KOPT-K1 (cell line): Measurements from ENCODE around the gene UXS1.

Experiments
- H3K27ac ChIP-seq: fragments of 200-600 bp; sonication (generic); 2 replicates; pipeline ENCODE4 v1.5.1; 2016; ENCODE audit warnings: antibody characterized with exemption, mild to moderate bottlenecking, low read depth, low read length; ENCODE audit not compliant: poor library complexity, severe bottlenecking
- H3K36me3 ChIP-seq: fragments of 200-600 bp; sonication (generic); 2 replicates; pipeline ENCODE4 v1.5.1; 2017; ENCODE audit warnings: antibody characterized with exemption, mild to moderate bottlenecking, low read length, moderate library complexity; ENCODE audit not compliant: insufficient read depth
- H3K9me3 ChIP-seq: fragments of 200-600 bp; sonication (generic); 2 replicates; pipeline ENCODE4 v1.5.1; 2017; ENCODE audit warnings: antibody characterized with exemption, low read length, mild to moderate bottlenecking; ENCODE audit not compliant: insufficient read depth, poor library complexity, severe bottlenecking

Gene UXS1

DNA sequence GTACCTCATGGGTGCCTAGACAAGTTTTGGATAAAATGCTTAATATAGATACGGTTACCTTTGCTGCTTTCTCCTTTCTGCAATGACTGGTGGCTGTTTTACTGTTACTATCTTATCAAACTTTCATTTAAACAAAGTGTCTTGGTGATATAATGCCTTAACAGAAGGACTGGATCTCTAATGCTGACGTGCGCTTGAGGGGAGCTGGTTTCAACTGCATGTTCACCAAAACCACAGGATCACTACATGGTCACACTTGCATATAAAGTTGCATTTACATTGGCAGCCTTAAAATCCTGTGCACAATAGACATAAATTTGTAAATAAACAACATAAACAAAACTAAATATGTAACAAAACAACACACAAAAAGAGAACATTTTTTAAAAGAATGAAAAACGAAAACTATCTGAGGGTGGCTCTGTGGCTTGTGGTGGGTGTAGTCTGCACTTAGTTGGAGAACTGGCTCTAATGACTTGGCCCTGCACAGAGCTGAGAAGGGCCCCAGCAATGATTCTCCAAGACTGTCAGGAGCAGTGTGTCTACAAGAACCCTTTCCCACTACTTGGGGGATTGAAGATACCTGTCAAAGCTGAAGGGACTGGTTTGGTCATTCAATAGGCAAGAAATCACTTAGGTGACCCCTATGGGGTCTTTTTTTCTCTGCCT is 135.5 kb downstream of the UXS1 start:
- Histone ChIP-seq H3K27ac (peak overlapping the region; percentile 96), H3K9me3 (no peaks in the 10 kb centered on the region), H3K36me3 (no peaks in the 10 kb centered on the region)

DNA sequence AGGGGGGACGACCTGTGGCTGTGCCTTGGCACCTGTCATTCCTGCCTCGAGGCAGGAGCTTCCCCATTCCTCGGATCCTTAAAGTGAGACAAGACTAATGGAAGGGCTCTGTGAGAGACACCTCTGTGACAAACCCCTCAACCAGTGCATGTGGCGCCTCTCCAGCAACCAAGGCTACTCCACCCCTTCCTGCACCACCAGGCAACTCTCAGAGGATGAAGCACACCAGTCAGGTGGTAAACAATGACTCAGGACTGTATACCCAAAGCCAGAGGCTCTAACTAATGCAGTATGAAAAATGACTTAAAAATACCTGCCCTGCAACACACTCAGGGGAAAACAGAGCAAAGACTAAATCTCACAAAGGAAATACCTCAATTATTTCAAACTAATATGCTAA is 136.9 kb downstream of the UXS1 start:
- Histone ChIP-seq H3K27ac (peak overlapping the region; percentile 96), H3K36me3 (no peaks in the 10 kb centered on the region), H3K9me3 (no peaks in the 10 kb centered on the region)

DNA sequence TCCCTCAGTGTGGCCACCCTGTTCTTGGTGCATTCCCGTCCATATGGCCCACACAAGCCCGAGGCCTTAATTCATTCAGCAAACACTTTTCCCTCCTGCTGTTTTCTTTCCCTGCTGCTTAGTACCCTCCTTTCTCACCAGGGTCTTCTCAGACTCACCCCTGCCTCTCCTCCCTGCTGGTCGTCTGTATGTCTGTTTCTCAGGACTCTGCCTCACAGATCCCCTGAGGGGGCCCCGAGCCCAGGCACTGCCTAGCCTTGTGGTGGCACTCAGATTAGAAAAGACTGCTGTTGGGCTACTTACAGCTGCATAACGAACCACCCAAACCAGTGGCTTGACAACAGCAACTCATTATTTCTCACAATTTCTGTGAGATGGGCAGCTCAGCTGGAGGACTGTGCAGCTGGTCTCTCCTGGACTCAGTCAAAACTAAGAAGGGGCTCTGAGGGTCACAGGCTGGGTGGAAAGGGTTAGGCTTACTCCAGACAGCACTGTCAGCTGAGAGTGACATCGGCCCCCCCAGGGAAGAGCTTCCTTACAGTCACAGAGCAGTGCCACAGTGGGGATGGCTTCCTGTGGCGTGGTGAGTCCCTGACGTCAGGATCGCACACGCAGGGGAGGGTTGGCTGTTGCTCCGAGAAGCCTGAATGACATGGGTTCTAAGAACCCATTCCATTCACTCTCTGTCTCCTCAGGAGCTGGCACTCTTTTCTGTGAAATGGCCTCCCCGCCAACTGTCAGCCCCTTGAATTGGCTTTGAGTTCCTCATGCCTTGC is 139.0 kb downstream of the UXS1 start:
- H3K36me3 ChIP-seq = no peaks in the 10 kb centered on the region
- no peaks in the 10 kb centered on the region for H3K9me3 ChIP-seq
- H3K27ac ChIP-seq = peak overlapping the region; percentile 96

DNA sequence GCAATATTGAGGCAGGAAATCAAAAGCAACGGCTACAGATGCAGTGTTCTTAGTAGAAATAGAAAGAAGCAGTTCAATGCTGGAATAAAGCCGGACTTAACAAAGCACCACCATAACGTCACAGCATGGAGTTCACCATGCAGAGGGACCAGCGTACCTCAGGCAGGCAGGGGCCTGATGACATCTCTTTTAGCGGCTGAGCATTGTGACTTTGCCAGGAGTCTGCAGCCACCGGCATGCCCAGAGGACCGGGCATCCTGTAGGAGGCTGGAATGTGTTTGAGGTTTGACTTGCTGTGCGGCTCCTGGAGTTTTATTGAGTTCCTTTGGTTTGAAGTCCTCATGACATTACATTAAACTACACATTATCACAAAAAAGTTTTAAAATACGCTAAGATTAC is 139.8 kb downstream of the UXS1 start:
- Histone ChIP-seq H3K27ac (peak overlapping the region; percentile 96), H3K9me3 (no peaks in the 10 kb centered on the region), H3K36me3 (no peaks in the 10 kb centered on the region)

DNA sequence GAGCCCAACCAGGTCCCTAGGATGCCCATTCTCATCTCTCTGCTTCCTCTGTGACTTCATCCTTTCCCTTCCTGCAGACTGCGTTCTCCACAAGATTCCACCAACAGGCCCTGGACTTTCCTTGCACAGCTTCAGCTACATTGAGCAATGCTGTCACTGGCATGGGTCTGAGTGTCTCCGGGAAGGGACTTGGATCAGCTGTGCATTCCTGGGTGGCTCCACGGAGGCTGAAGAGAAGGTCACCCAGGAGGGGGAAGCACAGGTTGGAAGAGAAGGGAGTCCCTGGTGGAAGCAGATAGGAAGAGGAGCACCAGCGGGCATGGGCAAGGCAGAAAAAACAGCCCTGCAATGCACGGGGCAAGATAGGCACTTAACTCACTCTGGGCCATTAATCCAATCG is 140.5 kb downstream of the UXS1 start:
- no peaks in the 10 kb centered on the region for H3K36me3 ChIP-seq
- no peaks in the 10 kb centered on the region for H3K9me3 ChIP-seq
- H3K27ac ChIP-seq = peak overlapping the region; percentile 96

DNA sequence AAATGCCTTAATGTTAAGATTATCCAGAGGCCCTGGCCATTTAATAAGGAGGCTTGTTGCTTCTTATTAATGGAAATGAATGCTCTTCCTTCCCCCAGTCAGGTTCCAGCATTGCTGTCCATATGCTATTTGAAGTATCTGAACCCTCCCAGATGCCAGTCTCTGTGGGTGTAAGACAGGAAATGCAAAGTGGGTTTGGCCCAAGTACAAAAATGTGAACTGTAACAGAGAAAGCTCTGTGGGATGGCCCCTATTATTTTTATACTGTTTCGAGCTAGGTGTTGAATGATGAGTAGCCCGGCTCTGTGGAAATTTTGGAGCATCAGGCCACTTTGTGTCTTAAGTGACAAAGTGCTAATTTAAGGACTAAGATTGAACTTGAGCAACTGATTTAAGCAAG is 141.0 kb downstream of the UXS1 start:
- Histone ChIP-seq H3K36me3 (no peaks in the 10 kb centered on the region), H3K27ac (peak overlapping the region; percentile 96), H3K9me3 (no peaks in the 10 kb centered on the region)

DNA sequence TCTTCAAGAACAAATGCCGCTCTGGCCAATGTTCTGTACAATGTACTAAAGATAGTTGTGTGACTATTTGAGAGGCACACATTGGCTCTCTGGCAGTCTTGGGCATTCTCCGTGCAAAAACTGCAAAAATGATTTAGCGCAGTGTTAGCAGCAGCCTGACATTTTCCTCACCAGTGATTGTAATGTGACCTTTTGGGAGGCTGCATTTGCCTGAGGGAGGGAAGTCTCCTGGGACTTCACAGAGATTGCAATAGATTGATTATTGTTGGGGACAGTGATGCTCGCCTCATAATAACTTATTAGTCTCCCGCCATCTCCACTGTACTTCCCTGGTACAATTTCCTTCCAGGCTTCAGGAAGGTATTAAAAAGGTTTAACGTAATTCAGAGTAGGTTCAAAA is 149.2 kb downstream of the UXS1 start:
- Histone ChIP-seq H3K27ac (no peak overlapping the region), H3K9me3 (no peaks in the 10 kb centered on the region), H3K36me3 (no peaks in the 10 kb centered on the region)

DNA sequence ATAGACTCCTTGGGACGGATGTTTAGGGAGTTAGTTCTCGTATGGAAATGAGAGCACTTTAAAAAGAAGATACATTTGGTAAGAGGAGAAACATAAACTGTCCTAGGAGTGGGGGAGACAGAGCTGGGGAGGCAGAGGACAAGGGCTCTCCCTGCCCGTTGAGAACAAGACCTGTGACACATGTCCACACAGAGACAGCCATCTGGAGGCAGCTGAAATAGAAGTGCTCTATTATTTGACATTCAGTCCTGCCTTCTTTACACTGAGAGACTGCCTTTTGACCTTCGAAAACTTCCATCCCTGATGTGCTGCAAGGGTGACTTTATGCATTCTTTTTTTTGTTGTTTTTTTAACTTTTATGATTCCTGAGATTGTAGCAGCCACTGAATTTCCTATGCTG is 150.1 kb downstream of the UXS1 start:
- H3K9me3 ChIP-seq = no peaks in the 10 kb centered on the region
- H3K36me3 ChIP-seq = no peaks in the 10 kb centered on the region
- H3K27ac ChIP-seq = no peak overlapping the region
